GM10266 (cell line): ENCODE measurements around the gene TMEM273.
A peak's percentile ranks its signal among the peaks of the same experiment; 100 is the strongest.

Source experiments
- DNase-seq: peaks from one replicate; pipeline ENCODE4 v3.0.0; 2012; ENCODE audit errors: extremely low spot score
- CTCF ChIP-seq: IDR thresholded peaks from 2 replicates; pipeline ENCODE4 v1.5.1; 2012; ENCODE audit warnings: mild to moderate bottlenecking, low read depth; ENCODE audit not compliant: control insufficient read depth, insufficient read depth; ENCODE audit errors: missing control alignments

The TMEM273 gene

GRCh38 chr10:49151481-49151880 lies 36.7 kb downstream of the TMEM273 start:
- TF ChIP-seq CTCF: no peak
- DNase-seq: no peak

GRCh38 chr10:49151025-49151445 lies 37.2 kb downstream of the TMEM273 start:
- TF ChIP-seq CTCF: no peak
- no peak for DNase-seq

GRCh38 chr10:49150426-49150825 lies 37.8 kb downstream of the TMEM273 start:
- DNase-seq: no peak
- no peak for TF ChIP-seq CTCF

GRCh38 chr10:49149881-49150280 lies 38.3 kb downstream of the TMEM273 start:
- TF ChIP-seq CTCF: no peak
- no peak for DNase-seq

- TF ChIP-seq CTCF: no peak
- DNase-seq: no peak
Measured at GRCh38 chr10:49144058-49144720, 44.0 kb downstream of the TMEM273 start.

GRCh38 chr10:49143249-49143648 lies 44.9 kb downstream of the TMEM273 start:
- no peak for DNase-seq
- TF ChIP-seq CTCF: no peak

- peak; percentile 29 for DNase-seq
- no peak for TF ChIP-seq CTCF
Measured at GRCh38 chr10:49141541-49142332, 46.5 kb downstream of the TMEM273 start.
